GM21825 (cell line): ENCODE measurements around the gene MED13.
"Not testable (repeated sequence)": the region's sequence is repeated elsewhere in the genome, so short reads cannot be mapped to it uniquely, and the experiment has no call there.

Experiments used
- ATAC-seq: cut with Tn5 transposase; IDR thresholded peaks from one replicate; pipeline ENCODE4 v1.9.1; 2021; ENCODE audit warnings: mild to moderate bottlenecking, moderate library complexity; ENCODE audit not compliant: unreplicated experiment

MED13 gene

DNA sequence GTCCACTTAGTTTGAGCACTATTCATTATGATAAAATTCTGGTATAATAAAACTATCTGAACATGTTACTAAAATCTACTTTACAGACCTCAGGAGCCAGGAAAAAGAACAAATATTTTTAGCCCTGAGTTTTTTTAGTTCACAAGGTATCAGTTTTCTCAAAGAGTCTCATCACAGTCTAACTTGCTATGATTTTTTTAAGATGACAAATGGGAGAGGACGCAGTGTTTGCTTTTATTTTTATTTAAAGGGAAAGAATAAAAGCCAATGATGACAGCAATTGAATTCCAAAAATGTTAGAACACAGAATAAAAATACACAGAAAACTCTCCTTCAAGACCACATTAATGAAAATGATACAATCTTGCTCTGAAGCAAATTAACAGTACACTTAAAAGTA lies 7.4 kb downstream of the MED13 start:
- no peak for ATAC-seq

- ATAC-seq, result no peak
These were observed 12.2 kb downstream of the MED13 start for GRCh38 chr17:62052765-62053338.

DNA sequence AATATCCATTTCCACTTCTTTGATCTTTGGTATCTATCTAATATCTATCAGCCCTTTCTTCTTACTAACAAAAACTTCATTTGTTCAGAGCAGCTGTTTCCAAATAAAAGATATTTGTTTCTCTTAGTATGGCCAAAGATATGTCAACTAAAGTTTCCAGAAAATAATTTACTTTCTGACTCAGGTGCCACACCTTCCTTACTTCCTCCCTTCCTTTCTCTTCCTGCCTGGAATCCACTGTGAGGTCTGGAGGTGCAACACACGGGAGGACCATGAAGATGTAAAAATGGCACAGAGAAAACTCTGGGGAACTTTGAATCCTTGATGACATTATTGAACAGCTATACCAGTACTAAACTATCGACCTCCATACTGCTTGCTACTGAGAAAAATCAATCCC lies 14.0 kb downstream of the MED13 start:
- no peak for ATAC-seq

GRCh38 chr17:62049299-62049698 lies 15.8 kb downstream of the MED13 start:
- ATAC-seq, result no peak

- no peak for ATAC-seq
These were observed 16.8 kb downstream of the MED13 start for GRCh38 chr17:62048262-62048661.

GRCh38 chr17:62045517-62045916 lies 19.6 kb downstream of the MED13 start:
- no peak for ATAC-seq

- ATAC-seq, result no peak
These were observed 20.0 kb downstream of the MED13 start for GRCh38 chr17:62045109-62045508.

GRCh38 chr17:62043602-62044001 lies 21.5 kb downstream of the MED13 start:
- no peak for ATAC-seq

DNA sequence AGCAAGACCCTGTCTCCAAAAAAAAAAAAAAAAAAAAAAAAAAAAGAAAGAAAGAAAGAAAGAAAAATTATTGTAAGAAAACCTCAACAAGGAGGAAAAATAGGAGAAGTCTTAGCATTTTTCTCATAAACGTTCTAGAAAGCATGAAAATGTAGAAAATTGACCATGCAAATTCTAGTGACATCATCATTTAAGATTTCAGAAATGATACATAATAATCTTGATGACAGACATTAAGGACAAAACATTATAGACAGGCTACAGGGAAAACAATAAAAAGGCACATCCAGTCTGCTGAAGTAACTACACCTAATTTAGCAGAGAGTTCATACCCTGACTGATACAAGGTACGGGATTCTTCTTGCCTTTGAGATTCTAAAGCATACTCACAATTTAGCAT lies 21.9 kb downstream of the MED13 start:
- ATAC-seq, result no peak

DNA sequence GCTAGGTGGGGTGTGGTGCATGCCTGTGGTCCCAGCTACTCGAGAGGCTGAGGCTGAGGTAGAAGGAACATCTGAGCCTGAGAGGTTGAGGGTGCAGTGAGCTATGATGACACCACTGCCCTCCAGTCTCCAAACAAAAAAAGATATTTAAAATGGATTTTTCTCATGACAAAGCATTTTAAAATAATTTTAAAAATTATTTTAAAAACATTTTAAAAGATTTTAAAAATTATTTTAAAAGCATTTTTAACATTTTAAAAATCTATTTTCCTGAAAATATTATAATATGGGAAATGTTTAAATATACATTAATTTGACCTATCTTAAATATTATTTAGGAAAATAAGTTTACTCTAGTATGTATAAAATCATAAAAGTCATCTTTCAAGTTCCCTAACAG lies 26.8 kb downstream of the MED13 start:
- no peak for ATAC-seq

- ATAC-seq, result no peak
These were observed 31.8 kb downstream of the MED13 start for GRCh38 chr17:62033317-62033716.

- no peak for ATAC-seq
These were observed 32.6 kb downstream of the MED13 start for GRCh38 chr17:62032480-62032879.

DNA sequence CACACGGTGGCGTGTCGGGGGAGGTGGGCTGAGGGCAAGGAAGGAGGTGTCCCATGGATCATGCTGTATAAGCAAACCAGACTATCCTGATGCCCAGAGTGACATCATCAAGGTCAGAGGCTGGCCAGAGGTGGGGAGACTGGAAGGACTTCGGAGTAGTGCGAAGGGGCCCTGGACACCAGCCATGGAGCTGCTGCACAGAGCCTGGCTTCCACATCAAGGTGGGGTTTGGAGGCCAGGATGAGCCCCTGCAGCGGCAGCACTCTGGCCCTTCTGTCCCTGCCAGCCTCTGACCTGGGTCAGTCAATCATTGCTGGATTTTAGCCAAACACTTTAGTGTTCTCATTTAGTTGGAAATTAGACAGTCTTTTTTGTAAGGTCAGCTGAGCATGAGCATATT lies 34.8 kb downstream of the MED13 start:
- no peak for ATAC-seq

DNA sequence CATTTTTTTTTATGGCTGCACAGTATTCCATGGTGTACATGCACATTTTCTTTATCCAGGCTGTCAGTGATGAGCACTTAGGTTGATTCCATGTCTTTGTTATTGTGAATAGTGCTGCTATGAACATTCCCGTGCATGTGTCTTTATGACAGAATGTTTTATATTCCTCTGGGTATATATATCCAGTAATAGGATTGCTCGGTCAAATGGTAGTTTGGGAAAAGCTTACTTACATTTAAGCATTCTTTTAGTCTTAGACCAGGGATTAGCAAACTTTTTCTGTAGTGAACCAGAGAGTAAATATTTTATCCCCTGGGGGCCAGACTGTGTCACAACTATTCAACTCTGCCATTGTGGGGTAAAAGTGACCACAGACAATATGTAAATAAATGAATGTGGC lies 40.2 kb downstream of the MED13 start:
- no peak for ATAC-seq

DNA sequence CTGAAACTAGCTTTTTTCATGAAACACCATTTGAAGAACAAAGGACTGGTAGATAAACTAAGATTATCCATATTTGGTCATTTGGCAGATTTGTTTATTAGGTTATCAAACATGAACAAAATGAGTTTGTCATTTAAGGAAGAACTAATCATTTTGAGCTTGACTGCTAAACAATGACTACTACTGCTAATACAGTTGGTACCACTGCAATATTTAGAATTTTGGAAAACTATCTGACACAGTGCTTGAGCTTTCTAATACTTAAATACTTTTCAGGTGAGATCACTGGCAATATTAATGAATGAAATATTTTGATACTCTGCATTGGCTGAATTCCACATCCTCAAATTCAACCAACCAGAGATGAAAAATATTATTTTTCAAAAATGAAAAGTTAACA lies 47.2 kb downstream of the MED13 start:
- no peak for ATAC-seq

- no peak for ATAC-seq
These were observed 47.6 kb downstream of the MED13 start for GRCh38 chr17:62017496-62017895.

DNA sequence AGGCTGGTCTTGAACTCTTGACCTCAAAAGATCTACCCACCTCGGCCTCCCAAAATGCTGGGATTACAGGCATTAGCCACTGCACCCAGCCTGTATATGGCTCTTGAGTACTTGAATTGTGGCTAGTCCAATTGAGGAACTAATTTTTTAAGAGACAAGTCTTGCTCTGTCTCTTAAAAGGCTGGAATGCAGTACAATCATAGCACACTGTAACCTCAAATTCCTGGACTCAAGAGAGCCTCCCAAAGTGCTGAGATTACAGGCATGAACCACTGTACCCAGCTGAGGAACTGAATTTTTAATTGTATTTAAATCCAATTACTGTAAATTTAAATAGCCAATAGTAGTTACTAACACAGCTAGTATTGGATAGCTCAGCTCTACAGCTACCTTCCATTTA lies 50.6 kb downstream of the MED13 start:
- no peak for ATAC-seq

- ATAC-seq, result no peak
These were observed 55.9 kb downstream of the MED13 start for GRCh38 chr17:62009220-62009619.

GRCh38 chr17:62008294-62008693 lies 56.8 kb downstream of the MED13 start:
- ATAC-seq, result no peak

GRCh38 chr17:62004388-62004787 lies 60.7 kb downstream of the MED13 start:
- ATAC-seq, result no peak

DNA sequence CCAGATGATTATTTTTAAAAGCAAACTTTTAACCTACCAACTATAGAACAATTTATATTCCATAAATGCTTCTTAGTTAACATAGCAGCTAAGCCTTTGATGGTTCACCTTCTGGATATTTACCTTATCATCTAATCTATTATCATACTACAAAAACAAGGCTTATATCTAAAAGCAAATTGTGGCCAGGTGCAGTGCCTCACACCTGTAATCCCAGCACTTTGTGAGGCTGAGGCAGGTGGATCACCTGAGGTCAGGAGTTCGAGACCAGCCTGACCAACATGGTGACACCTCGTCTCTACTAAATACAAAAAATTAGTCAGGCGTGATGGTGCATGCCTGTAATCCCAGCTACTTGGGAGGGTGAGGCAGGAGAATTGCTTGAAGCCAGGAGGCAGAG lies 61.9 kb downstream of the MED13 start:
- not testable (repeated sequence) for ATAC-seq

- ATAC-seq, result no peak
These were observed 64.0 kb downstream of the MED13 start for GRCh38 chr17:62001105-62001504.

- ATAC-seq, result no peak
These were observed 64.9 kb downstream of the MED13 start for GRCh38 chr17:62000186-62000585.

- not testable (repeated sequence) for ATAC-seq
These were observed 66.5 kb downstream of the MED13 start for GRCh38 chr17:61998534-61998933.
